ENCODE measurements around the gene RAB7B. TPM values are rescaled to one million over a fixed set of nuclear protein-coding genes. Genes with fewer than 3 reads are reported as not detected.

The RAB7B gene
- total and polyA plus RNA-seq, 5 donors: 1.6 to 6.0 (median 3.9) TPM

DNA sequence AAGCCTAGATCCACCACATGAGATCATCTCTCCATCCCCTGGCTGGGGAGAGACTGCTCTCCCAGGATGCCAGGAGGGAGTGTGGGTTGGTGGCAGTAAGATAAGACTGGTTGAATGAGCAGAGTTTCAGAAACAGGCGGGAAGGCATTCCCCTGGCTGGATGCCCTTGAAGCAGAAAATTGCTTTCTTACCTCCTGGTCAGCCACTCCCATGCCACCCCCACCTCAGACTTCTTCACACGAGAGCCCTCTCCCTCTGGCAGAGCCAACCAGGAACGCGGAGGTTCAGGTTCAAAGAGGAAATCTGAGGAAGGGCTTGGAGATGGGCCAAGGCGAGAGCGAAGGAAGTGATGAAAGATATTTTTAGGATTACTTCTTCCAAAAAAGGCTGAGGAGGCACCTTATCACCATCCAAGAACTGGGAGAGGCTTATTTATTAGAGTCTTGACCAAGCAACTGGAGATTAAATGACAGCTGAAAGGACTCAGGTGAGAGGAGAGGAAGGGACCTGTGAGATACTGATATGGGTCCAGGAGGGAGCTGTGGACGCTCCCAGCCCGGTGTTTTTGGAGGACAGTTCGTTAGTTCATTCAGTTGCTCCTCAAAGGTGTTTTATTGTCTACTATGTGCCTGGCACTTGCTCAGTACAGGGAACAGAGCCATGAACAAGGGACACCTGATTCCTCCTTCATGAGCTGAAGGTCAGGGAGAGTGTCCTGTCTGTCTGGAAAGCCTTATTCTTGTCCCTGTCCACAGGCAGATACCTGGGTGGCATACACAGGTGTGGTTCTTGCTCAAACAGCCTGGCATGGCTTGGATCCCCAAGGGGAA is 41.0 kb downstream of the RAB7B start:
- H3K27ac ChIP-seq (ENCODE audit: low read length): no peak overlapping the region
- ATAC-seq: peak; percentile 26 to 48
- peak in 2 of 3 donors; percentile 30 to 31 for DNase-seq

DNA sequence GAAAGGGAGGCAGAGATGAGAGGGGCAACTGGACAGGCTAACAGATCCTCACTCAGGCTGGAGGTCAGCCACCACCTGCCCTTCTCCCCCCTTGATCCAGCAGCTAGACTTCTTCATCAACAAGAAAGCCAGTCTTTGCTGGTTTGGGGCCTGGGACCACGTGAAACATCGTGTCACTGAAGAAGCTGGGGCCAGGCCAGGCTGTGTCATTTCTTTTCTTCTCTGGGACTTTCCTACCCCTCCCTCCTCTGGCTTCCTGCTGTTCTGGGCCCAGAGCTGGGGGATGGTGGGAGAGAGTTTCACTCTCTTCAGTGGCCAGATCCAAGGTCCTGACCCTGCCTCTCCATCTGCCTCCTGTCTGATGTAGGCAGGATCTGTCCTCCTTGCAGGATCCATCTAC is 41.8 kb downstream of the RAB7B start:
- intact Hi-C loops (cut with DNase I): loop anchor here in 1 of 4 donors (5.0 kb wide), 1 partner anchor 39 kb away; no protein-coding TSS in a partner anchor
- Histone ChIP-seq H3K27me3 (ENCODE audit: control insufficient read depth, insufficient read depth) (no peaks in the 10 kb centered on the region), H3K27ac (ENCODE audit: low read length) (no peak overlapping the region), H3K4me3 (ENCODE audit: low read length) (no peak overlapping the region), H3K4me1 (ENCODE audit: control insufficient read depth, insufficient read depth, low read length) (peaks cover 17% of the 10 kb centered on the region), H3K9me3 (ENCODE audit: control insufficient read depth, low read length) (no peaks in the 10 kb centered on the region)
- WGBS: 18% methylated on average over 2 of the region's 2 CpGs
- DNase-seq (peak in 2 of 3 donors; percentile 38 to 48), ATAC-seq (peak; percentile 36 to 64)

More for the DNA sequence above, 41.0 kb downstream of the RAB7B start:
- WGBS: 25% methylated on average over 9 of the region's 9 CpGs
- no peak overlapping the region for H3K4me3 ChIP-seq (ENCODE audit: low read length)
- H3K9me3 ChIP-seq (ENCODE audit: control insufficient read depth, low read length): no peaks in the 10 kb centered on the region
- intact Hi-C loops (cut with DNase I): loop anchor here in 1 of 4 donors (5.0 kb wide), 1 partner anchor 40 kb away; no protein-coding TSS in a partner anchor
- H3K4me1 ChIP-seq (ENCODE audit: control insufficient read depth, insufficient read depth, low read length): peaks cover 17% of the 10 kb centered on the region
- H3K27me3 ChIP-seq (ENCODE audit: control insufficient read depth, insufficient read depth): no peaks in the 10 kb centered on the region

DNA sequence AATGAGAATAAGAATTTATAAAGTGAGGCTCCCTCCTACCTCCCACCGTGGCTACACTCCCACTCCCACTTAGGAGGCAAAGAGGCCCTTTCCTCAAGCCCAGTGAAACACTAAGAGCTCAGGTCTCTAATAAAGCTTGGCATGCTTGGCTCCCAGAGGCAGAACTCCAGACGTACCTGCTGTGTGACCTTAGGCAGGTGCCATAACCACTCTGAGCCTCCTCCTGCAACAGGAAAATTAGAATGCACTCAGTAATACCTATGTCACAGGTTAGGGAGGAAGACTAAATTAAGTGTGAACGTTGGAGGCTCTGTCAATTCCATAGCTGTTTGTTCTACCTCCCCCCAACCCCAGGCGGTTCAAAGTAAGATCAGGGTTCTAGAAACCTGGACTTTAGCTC is 43.4 kb downstream of the RAB7B start:
- Histone ChIP-seq H3K4me1 (ENCODE audit: control insufficient read depth, insufficient read depth, low read length) (peaks cover 17% of the 10 kb centered on the region), H3K9me3 (ENCODE audit: control insufficient read depth, low read length) (no peaks in the 10 kb centered on the region), H3K27me3 (ENCODE audit: control insufficient read depth, insufficient read depth) (no peaks in the 10 kb centered on the region), H3K27ac (ENCODE audit: low read length) (no peak overlapping the region), H3K4me3 (ENCODE audit: low read length) (no peak overlapping the region)
- no peak for ATAC-seq
- WGBS: 88% methylated on average over 4 of the region's 4 CpGs
- intact Hi-C loops (cut with DNase I): loop anchor here in 1 of 4 donors (5.0 kb wide), 1 partner anchor 37 kb away; no protein-coding TSS in a partner anchor
- DNase-seq: no peak

DNA sequence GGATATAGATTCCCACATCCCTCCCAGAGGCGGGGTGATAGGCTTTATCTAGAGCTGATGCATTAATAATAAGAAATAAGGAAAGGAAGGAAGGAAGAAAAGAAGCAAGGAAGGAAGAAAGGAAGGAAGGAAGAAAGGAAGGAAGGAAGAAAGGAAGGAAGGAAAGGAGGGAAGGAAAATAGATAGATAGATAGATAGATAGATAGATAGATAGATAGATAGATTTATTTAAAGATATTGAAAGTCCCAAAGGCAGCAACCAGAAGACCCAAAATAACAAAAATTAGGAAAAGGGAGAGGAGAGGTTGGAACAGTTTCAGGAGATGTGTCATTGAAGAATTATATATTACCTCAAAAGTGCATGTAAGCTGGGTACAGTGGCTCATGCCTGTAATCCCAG is 47.7 kb downstream of the RAB7B start:
- 78% methylated on average over 1 of the region's 1 CpG for WGBS
- intact Hi-C loops (cut with DNase I): no loop called here
- Histone ChIP-seq H3K9me3 (ENCODE audit: control insufficient read depth, low read length) (no peaks in the 10 kb centered on the region), H3K27ac (ENCODE audit: low read length) (no peak overlapping the region), H3K4me1 (ENCODE audit: control insufficient read depth, insufficient read depth, low read length) (peaks cover 3% of the 10 kb centered on the region), H3K4me3 (ENCODE audit: low read length) (no peak overlapping the region), H3K27me3 (ENCODE audit: control insufficient read depth, insufficient read depth) (no peaks in the 10 kb centered on the region)
- DNase-seq (no peak), ATAC-seq (no peak)

DNA sequence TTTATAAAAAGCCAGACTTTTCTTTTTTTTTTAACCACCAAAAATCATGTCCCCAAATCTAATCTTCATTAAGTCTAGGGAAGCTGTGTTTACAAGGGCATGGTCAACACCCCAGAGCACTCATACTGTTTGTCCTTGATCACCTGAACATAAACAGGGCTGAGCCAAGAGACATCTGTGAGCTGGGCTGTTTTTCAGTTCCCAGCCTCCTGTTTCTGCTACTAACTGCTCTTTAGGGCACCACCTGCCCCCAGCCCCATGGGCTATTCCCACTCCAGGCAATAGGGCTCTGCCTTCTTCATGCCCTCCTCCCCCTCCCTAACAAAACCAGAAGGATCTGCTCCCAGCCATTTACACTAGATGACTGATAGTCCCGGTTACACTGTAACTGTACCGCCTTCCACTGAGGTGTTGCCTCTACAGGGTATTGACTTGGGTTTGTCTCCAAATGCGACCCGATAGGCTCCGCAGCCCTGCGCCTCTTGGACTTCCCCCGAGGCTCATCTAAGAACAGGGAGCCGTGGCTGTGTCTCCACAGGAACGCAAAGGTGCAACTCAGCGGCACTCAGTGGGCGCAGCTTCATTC is 48.3 kb downstream of the RAB7B start:
- Histone ChIP-seq H3K27me3 (ENCODE audit: control insufficient read depth, insufficient read depth) (no peaks in the 10 kb centered on the region), H3K4me3 (ENCODE audit: low read length) (no peak overlapping the region), H3K9me3 (ENCODE audit: control insufficient read depth, low read length) (no peaks in the 10 kb centered on the region), H3K27ac (ENCODE audit: low read length) (no peak overlapping the region), H3K4me1 (ENCODE audit: control insufficient read depth, insufficient read depth, low read length) (peaks cover 8% of the 10 kb centered on the region)
- 81% methylated on average over 11 of the region's 11 CpGs for WGBS
- DNase-seq (no peak), ATAC-seq (no peak)
- intact Hi-C loops (cut with DNase I): no loop called here

DNA sequence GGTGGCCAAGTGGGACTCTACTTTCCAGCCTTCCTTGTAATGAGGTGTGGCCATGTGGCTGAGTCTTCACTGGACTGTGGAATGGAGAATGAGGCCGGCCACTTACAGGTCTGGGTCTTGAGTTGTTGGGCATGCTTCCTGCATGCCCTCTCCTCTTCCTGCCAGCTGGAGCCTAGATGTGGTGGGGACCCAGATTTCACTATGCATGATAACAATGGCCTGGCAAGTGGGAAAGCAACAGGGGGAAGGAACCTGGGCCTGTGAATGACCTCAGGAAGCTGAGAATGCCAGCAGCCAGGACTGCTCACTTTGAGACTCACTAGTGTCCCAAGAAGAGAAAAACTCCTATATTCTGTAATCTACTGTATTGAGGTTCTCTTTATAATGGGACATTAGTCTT is 51.4 kb downstream of the RAB7B start:
- intact Hi-C loops (cut with DNase I): no loop called here
- ATAC-seq: no peak
- no peak overlapping the region for H3K4me3 ChIP-seq (ENCODE audit: low read length)
- no peaks in the 10 kb centered on the region for H3K9me3 ChIP-seq (ENCODE audit: control insufficient read depth, low read length)
- no peaks in the 10 kb centered on the region for H3K27me3 ChIP-seq (ENCODE audit: control insufficient read depth, insufficient read depth)
- DNase-seq: no peak
- H3K4me1 ChIP-seq (ENCODE audit: control insufficient read depth, insufficient read depth, low read length): peaks cover 10% of the 10 kb centered on the region
- H3K27ac ChIP-seq (ENCODE audit: low read length): no peak overlapping the region
- WGBS: 85% methylated on average over 1 of the region's 1 CpG

DNA sequence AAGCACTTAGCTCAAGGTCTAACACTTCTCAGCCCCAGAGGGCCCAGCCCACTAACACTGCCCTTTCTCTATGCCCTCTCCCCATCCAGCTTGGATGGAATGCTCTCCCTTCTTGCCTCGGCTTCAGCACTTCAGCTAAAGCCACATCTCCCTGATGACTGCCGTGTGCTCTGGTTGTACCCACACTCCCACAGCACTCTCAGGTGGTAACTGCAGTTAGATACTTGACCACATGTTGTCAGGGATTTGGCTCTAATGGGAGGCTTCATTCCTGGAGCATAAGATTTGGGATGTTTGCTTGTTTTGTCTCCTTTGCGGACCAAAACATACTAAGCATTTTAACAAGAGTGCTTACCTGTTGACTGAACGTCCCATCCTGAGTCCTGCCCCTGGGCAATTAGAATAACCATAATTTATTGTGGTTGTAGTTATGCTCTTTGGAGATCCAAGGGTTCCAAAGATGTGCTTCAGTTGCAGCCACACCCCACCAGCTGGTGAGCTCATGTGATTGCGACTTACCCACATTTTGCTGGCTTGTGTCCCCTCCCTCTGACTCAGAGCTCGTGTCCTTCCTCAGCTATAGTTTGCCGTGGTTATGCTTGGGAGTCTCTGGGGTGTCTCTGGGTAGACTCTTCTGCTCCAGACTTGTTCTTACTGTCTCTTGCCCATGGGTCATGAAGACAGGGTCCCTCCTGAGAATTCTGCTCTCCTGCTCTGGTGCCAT is 52.2 kb downstream of the RAB7B start:
- ATAC-seq (no peak), DNase-seq (no peak)
- no peaks in the 10 kb centered on the region for H3K27me3 ChIP-seq (ENCODE audit: control insufficient read depth, insufficient read depth)
- intact Hi-C loops (cut with DNase I): no loop called here
- 76% methylated on average over 7 of the region's 7 CpGs for WGBS
- peaks cover 10% of the 10 kb centered on the region for H3K4me1 ChIP-seq (ENCODE audit: control insufficient read depth, insufficient read depth, low read length)
- H3K9me3 ChIP-seq (ENCODE audit: control insufficient read depth, low read length): no peaks in the 10 kb centered on the region
- no peak overlapping the region for H3K4me3 ChIP-seq (ENCODE audit: low read length)
- no peak overlapping the region for H3K27ac ChIP-seq (ENCODE audit: low read length)

DNA sequence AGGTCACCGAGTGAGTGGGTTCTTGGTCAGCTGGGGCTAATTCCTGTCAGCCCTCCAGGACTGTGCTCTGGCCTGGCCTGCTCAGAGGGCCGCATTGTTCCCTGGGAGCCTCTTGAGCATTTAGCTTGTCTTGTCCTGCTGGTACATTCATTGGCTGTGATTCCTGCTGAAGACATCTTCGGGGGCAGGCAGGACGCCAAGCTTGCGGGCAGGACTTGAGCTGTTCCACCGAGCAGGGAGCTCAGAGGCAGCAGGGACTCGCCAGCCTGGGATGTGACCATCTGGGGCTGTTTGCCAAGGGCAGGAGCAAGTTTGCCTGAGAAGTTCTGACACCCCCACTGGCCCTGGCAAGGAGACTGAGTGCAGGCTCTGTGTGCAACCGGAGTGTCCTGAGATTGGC is 52.9 kb downstream of the RAB7B start:
- ATAC-seq (peak in 1 of 2 donors; percentile 30), DNase-seq (peak; percentile 27 to 67 (median 66))
- Histone ChIP-seq H3K27ac (ENCODE audit: low read length) (no peak overlapping the region), H3K4me1 (ENCODE audit: control insufficient read depth, insufficient read depth, low read length) (peaks cover 10% of the 10 kb centered on the region), H3K4me3 (ENCODE audit: low read length) (no peak overlapping the region), H3K9me3 (ENCODE audit: control insufficient read depth, low read length) (no peaks in the 10 kb centered on the region), H3K27me3 (ENCODE audit: control insufficient read depth, insufficient read depth) (no peaks in the 10 kb centered on the region)
- intact Hi-C loops (cut with DNase I): no loop called here
- 58% methylated on average over 8 of the region's 8 CpGs for WGBS

DNA sequence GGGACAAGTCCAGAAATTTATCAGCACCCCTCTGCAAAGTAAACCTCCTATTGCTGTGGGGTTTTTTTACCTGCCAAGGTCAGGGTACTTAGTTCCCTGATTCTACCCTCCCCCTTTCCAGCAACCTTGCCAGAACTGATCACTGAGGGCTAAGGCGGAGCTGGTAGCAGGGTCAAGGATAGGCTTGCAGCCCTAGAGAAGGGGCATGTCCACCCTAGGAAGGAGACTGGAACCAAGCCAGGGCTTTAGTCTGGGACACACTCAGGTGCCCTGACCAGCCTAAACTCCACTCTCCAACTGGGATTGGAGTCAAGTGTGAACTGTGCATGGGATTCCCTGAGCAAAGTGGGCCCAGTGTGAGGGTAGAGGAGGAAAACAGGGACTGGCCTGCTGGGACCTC is 53.4 kb downstream of the RAB7B start:
- ATAC-seq (peak in 1 of 2 donors; percentile 22), DNase-seq (no peak)
- Histone ChIP-seq H3K9me3 (ENCODE audit: control insufficient read depth, low read length) (no peaks in the 10 kb centered on the region), H3K4me3 (ENCODE audit: low read length) (no peak overlapping the region), H3K27me3 (ENCODE audit: control insufficient read depth, insufficient read depth) (no peaks in the 10 kb centered on the region), H3K27ac (ENCODE audit: low read length) (no peak overlapping the region), H3K4me1 (ENCODE audit: control insufficient read depth, insufficient read depth, low read length) (peaks cover 10% of the 10 kb centered on the region)
- WGBS: 100% methylated on average over 1 of the region's 1 CpG
- intact Hi-C loops (cut with DNase I): no loop called here

DNA sequence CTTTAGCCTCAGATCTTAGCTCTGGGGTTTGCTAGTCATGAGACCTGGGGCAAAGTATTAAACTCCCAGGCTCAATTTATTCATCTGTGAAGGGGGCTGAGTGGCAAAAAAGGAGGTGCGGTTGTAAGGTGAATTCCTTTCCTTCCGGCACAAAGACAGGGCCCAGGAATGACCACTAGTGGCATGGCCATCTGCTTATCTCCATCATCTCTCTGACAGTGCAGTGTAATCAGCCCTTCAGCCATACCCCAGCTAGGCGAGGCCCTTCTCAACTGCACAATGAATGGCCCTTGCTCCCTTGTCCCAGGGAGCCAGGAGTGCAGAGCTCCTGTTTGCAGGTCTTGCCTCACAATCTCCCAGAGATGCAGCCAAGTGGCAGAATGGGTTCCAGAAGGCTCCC is 54.3 kb downstream of the RAB7B start:
- H3K4me1 ChIP-seq (ENCODE audit: control insufficient read depth, insufficient read depth, low read length): peaks cover 10% of the 10 kb centered on the region
- no peaks in the 10 kb centered on the region for H3K9me3 ChIP-seq (ENCODE audit: control insufficient read depth, low read length)
- no peak overlapping the region for H3K4me3 ChIP-seq (ENCODE audit: low read length)
- H3K27ac ChIP-seq (ENCODE audit: low read length): no peak overlapping the region
- ATAC-seq: no peak
- H3K27me3 ChIP-seq (ENCODE audit: control insufficient read depth, insufficient read depth): no peaks in the 10 kb centered on the region
- DNase-seq: no peak
- WGBS: 98% methylated on average over 3 of the region's 3 CpGs
- intact Hi-C loops (cut with DNase I): no loop called here

DNA sequence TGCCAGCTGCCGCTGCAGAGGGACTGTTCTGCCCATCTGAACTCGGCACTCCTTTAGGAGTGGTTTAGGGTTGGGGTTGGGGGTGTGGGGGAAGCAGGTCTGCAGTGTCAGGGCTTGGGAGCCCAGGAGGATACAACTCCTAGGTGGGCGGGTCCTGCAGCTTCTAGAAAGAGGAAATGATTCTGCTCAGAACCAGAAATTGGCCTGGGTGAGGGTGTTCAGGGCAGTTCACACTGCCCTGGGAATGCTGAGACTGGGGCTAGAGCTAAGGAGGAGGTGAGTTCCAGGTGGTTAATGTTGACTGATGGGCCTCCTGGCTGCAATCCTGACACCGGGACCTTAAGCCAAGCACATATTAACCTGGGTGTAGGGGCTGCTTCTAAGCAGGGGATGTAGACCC is 55.2 kb downstream of the RAB7B start:
- 93% methylated on average over 4 of the region's 4 CpGs for WGBS
- ATAC-seq (no peak), DNase-seq (peak in 1 of 3 donors; percentile 34)
- Histone ChIP-seq H3K27ac (ENCODE audit: low read length) (no peak overlapping the region), H3K9me3 (ENCODE audit: control insufficient read depth, low read length) (no peaks in the 10 kb centered on the region), H3K4me3 (ENCODE audit: low read length) (no peak overlapping the region), H3K4me1 (ENCODE audit: control insufficient read depth, insufficient read depth, low read length) (peaks cover 10% of the 10 kb centered on the region), H3K27me3 (ENCODE audit: control insufficient read depth, insufficient read depth) (no peaks in the 10 kb centered on the region)
- intact Hi-C loops (cut with DNase I): no loop called here

All from right cardiac atrium (tissue), 5 donors.